K562 (cell line): ENCODE results near the gene ANKLE1. TPM values are rescaled to one million over a fixed set of nuclear protein-coding genes. Genes with fewer than 3 reads are reported as not detected.

Experiments used
- BCL6 ChIP-seq: fragments of 250-450 bp; sonication (Bioruptor Pico); IDR thresholded peaks from 2 replicates; pipeline ENCODE4 v1.4.0; 2020
- FIP1L1 ChIP-seq: fragments of 200-400 bp; formaldehyde crosslinking; IDR thresholded peaks from 2 replicates; pipeline ENCODE4 v1.6.1; 2018; ENCODE audit warnings: mild to moderate bottlenecking, low read depth, low read length; ENCODE audit not compliant: poor library complexity, severe bottlenecking
- GMEB1 ChIP-seq: fragments of 250-450 bp; sonication (Bioruptor Pico); IDR thresholded peaks from 2 replicates; pipeline ENCODE4 v1.4.0; 2020; ENCODE audit warnings: mild to moderate bottlenecking
- HDAC1 ChIP-seq, 2 experiments: fragments of 450-650 bp; IDR thresholded peaks; 2 replicates each; pipeline ENCODE4 v1.6.1; 2016 to 2017; ENCODE audit warnings: inconsistent platforms in 1 of 2, mild to moderate bottlenecking in 1 of 2, moderate library complexity in 1 of 2
- HNRNPL ChIP-seq: fragments of 200-400 bp; formaldehyde crosslinking; IDR thresholded peaks from 2 replicates; pipeline ENCODE4 v1.6.1; 2017; ENCODE audit warnings: low read depth, mild to moderate bottlenecking, low read length
- RBBP5 ChIP-seq: fragments of 200-600 bp; sonication (generic); IDR thresholded peaks from 2 replicates; pipeline ENCODE4 v1.6.1; 2012; ENCODE audit warnings: borderline replicate concordance, mild to moderate bottlenecking, low read length, control low read depth, inconsistent platforms; ENCODE audit not compliant: insufficient read depth, poor library complexity, severe bottlenecking
- RBM25 ChIP-seq: fragments of 200-400 bp; formaldehyde crosslinking; IDR thresholded peaks from 2 replicates; pipeline ENCODE4 v1.6.1; 2018; ENCODE audit warnings: low read length, low read depth, moderate library complexity; ENCODE audit not compliant: severe bottlenecking
- RBM34 ChIP-seq: fragments of 200-400 bp; formaldehyde crosslinking; IDR thresholded peaks from 2 replicates; pipeline ENCODE4 v1.6.1; 2018; ENCODE audit warnings: low read length, borderline replicate concordance; ENCODE audit not compliant: insufficient read depth
- SMAD4 ChIP-seq: fragments of 250-450 bp; sonication (Bioruptor Pico); conservative IDR thresholded peaks from 2 replicates; pipeline ENCODE4 v1.8.0; 2021; ENCODE audit warnings: inconsistent platforms, mild to moderate bottlenecking, moderate library complexity
- TFE3 ChIP-seq: fragments of 450-650 bp; formaldehyde crosslinking; IDR thresholded peaks from 2 replicates; pipeline ENCODE4 v1.4.0; 2020; ENCODE audit warnings: mild to moderate bottlenecking, mixed read lengths
- ZNF280A ChIP-seq: fragments of 450-650 bp; IDR thresholded peaks from 2 replicates; pipeline ENCODE4 v1.6.1; 2018; ENCODE audit warnings: mild to moderate bottlenecking, low read depth; ENCODE audit not compliant: partially characterized antibody
- polyA plus RNA-seq, 8 experiments: library from polyadenylated mRNA; depleted of rRNA in 4 of 8; stranded (reverse) in 5 of 8; unstranded in 3 of 8; fragments of >200 nt; fragmentation: Nextera tagmentation in 2 of 8; fragmentation: Illumina TruSeq in 1 of 8; extraction: Ambion mirVana in 2 of 8; extraction: Trizol in 1 of 8; gene quantifications; 2 replicates each; pipeline versions ENCODE4 v1.2.1 to v1.2.3, GENCODE V29; 2011 to 2014; ENCODE audit warnings: inconsistent platforms in 1 of 8, missing spikeins in 1 of 8
- total RNA-seq, 7 experiments: library from RNA; depleted of rRNA in 6 of 7; stranded (reverse); fragments of >200 nt in 6 of 7; fragmentation: Illumina TruSeq in 2 of 7; extraction: Trizol in 2 of 7; gene quantifications; 2 replicates each; pipeline versions ENCODE4 v1.2.1 to v1.2.3, GENCODE V29; 2011 to 2021; ENCODE audit warnings: low replicate concordance in 1 of 7
- TF ChIP-seq, protein P1 (sequence below), 3 experiments: fragments of 200-800 bp in 1 of 3; fragments of 250-450 bp in 1 of 3; fragments of 450-650 bp in 1 of 3; sonication (Bioruptor Pico) in 1 of 3; sonication (Bioruptor generic) in 1 of 3; formaldehyde crosslinking in 1 of 3; IDR thresholded peaks; 2 replicates each; pipeline versions ENCODE4 v1.6.1 to v1.8.0; 2016 to 2022; ENCODE audit warnings: mild to moderate bottlenecking in 2 of 3, missing genetic modification characterization in 2 of 3, missing compliant biosample characterization in 1 of 3, moderate library complexity in 1 of 3
- TF ChIP-seq, protein P2 (sequence below): fragments of 150-350 bp; conservative IDR thresholded peaks from 2 replicates; pipeline ENCODE4 v1.6.1; 2014; ENCODE audit warnings: low read length

ANKLE1 gene
- total and polyA plus RNA-seq, 9 of the 15 experiments (the other 6 are each of a cell fraction or from before 2014, with no cell fraction given): 0.63 to 9.2 (median 2.9) TPM

DNA sequence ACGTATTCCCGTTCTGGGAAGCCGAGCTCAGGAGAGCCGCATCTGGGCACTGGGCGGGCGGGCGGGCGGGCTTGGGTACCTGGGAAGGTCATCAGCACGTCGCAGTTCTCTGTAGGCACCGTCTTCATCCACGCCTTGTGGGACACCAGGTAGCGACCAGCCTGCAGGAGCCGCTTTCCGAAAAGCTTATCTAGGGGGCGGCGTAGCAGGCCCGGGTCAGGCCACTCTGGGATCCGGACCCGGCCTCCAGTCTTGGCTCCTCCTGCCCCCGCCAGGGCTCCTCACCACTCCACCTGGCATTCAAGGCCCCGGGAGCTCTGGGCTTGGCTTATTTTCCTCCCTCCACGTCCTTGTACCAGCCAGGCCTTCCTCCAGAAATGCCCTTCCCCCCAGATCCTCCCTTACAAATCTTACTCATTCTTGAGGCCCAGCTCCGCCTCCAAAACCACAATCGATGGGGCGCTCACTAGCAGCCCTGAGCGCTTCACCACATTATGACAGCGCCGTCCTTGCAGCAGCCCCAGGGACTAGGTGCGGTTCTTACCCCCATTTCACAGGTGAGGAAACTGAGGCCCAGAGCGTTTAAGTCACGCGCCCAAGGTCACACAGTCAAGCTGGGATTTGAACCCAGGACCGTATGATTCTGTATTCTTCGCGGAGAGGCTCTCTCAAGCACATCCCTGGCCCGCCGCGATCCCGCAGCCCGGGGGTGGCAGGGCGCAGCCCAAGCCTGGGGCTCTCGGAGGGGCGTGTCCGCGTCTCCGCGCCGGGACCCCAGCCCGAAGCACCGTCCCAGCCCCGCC, 52.1 kb downstream of the ANKLE1 start (continued):
- TF ChIP-seq, protein P1, sequence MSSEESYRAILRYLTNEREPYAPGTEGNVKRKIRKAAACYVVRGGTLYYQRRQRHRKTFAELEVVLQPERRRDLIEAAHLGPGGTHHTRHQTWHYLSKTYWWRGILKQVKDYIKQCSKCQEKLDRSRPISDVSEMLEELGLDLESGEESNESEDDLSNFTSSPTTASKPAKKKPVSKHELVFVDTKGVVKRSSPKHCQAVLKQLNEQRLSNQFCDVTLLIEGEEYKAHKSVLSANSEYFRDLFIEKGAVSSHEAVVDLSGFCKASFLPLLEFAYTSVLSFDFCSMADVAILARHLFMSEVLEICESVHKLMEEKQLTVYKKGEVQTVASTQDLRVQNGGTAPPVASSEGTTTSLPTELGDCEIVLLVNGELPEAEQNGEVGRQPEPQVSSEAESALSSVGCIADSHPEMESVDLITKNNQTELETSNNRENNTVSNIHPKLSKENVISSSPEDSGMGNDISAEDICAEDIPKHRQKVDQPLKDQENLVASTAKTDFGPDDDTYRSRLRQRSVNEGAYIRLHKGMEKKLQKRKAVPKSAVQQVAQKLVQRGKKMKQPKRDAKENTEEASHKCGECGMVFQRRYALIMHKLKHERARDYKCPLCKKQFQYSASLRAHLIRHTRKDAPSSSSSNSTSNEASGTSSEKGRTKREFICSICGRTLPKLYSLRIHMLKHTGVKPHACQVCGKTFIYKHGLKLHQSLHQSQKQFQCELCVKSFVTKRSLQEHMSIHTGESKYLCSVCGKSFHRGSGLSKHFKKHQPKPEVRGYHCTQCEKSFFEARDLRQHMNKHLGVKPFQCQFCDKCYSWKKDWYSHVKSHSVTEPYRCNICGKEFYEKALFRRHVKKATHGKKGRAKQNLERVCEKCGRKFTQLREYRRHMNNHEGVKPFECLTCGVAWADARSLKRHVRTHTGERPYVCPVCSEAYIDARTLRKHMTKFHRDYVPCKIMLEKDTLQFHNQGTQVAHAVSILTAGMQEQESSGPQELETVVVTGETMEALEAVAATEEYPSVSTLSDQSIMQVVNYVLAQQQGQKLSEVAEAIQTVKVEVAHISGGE (CRISPR knock-in tag; IDR thresholded peaks at IDR 0.05): no peak
- TF ChIP-seq RBBP5 (no peak), RBM34 (no peak), BCL6 (CRISPR knock-in tag) (no peak), GMEB1 (no peak), FIP1L1 (no peak), SMAD4 (CRISPR knock-in tag) (no peak; the same call in 1 of the 2 replicates), TFE3 (CRISPR knock-in tag) (no peak), ZNF280A (no peak), HDAC1 (IDR thresholded peaks at IDR 0.05) (peak; percentile 63 to 72; a peak in 3 of 4 replicates), HNRNPL (no peak), RBM25 (peak; percentile 97)
- TF ChIP-seq, protein P2, sequence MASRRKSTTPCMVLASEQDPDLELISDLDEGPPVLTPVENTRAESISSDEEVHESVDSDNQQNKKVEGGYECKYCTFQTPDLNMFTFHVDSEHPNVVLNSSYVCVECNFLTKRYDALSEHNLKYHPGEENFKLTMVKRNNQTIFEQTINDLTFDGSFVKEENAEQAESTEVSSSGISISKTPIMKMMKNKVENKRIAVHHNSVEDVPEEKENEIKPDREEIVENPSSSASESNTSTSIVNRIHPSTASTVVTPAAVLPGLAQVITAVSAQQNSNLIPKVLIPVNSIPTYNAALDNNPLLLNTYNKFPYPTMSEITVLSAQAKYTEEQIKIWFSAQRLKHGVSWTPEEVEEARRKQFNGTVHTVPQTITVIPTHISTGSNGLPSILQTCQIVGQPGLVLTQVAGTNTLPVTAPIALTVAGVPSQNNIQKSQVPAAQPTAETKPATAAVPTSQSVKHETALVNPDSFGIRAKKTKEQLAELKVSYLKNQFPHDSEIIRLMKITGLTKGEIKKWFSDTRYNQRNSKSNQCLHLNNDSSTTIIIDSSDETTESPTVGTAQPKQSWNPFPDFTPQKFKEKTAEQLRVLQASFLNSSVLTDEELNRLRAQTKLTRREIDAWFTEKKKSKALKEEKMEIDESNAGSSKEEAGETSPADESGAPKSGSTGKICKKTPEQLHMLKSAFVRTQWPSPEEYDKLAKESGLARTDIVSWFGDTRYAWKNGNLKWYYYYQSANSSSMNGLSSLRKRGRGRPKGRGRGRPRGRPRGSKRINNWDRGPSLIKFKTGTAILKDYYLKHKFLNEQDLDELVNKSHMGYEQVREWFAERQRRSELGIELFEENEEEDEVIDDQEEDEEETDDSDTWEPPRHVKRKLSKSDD: no peak; the same call in 1 of the 2 replicates
